ENCODE data around the gene USP12. TPM values are rescaled to one million over a fixed set of nuclear protein-coding genes. Genes with fewer than 3 reads are reported as not detected.

The USP12 gene
- total RNA-seq, 4 donors from 2014 or later: 26.2 to 39.0 (median 28.9) TPM

GRCh38 chr13:27113436-27113835 is 58.2 kb downstream of the USP12 start:
- TF ChIP-seq CTCF (IDR thresholded peaks at IDR 0.05; ENCODE audit: low read depth): no peak

GRCh38 chr13:27112006-27112405 is 59.6 kb downstream of the USP12 start:
- no peak for TF ChIP-seq CTCF (IDR thresholded peaks at IDR 0.05; ENCODE audit: low read depth)

GRCh38 chr13:27110056-27110746 is 61.4 kb downstream of the USP12 start:
- TF ChIP-seq CTCF (IDR thresholded peaks at IDR 0.05; ENCODE audit: low read depth): no peak

GRCh38 chr13:27106144-27106543 is 65.5 kb downstream of the USP12 start:
- no peak for TF ChIP-seq CTCF (IDR thresholded peaks at IDR 0.05; ENCODE audit: low read depth)

- TF ChIP-seq CTCF (IDR thresholded peaks at IDR 0.05; ENCODE audit: low read depth): no peak
These were observed 67.0 kb downstream of the USP12 start for GRCh38 chr13:27104606-27105005.

GRCh38 chr13:27101847-27102246 is 69.8 kb downstream of the USP12 start:
- TF ChIP-seq CTCF (IDR thresholded peaks at IDR 0.05; ENCODE audit: low read depth): no peak

GRCh38 chr13:27101289-27101688 is 70.3 kb downstream of the USP12 start:
- TF ChIP-seq CTCF (IDR thresholded peaks at IDR 0.05; ENCODE audit: low read depth): no peak
